Measurements from ENCODE around the gene ZNF528.

ZNF528 gene

DNA sequence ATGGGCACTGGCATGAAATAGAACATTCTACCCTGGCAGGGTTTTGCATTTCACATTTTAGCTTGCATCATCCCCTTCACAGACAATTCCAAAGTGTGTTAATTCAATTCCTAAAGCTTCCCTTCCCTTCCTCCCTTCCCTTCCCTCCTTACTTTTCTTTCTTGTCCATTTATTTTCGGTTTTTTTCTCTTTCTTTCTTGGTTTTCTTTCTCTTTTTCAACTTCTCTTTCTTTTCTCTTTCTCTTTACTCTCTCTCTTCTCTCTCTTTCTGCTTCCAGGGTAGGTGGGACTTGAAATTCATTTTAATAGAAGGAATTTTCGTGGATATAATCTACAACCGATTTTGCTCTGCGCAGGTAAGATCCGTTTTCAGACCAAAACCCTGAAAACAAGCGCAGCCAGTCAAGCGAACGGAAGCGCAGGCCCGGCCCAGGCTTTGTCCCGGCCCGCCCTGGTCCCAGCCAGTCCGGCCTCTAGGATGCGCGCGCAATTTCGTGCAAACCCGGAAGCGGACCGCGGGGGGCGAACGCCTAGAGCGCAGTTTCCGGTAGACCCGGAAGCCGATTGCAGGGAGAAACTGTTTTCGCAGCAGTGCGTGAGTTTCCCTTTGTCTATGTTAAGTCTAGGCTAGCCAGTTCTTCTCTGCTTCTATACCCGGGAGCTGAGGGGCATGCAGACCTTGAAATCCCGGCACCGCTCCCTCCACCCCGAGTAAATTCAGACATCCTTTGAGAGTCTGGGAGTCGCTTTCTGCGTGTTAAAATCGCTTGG lies at the start of gene ZNF528:
ZNF528 (plus strand) TSS at position 540 of the 771 bp plus-strand sequence. CDS start 4,165 bp downstream, outside the sequence.
- DNase-seq, result peak; percentile 95

DNA sequence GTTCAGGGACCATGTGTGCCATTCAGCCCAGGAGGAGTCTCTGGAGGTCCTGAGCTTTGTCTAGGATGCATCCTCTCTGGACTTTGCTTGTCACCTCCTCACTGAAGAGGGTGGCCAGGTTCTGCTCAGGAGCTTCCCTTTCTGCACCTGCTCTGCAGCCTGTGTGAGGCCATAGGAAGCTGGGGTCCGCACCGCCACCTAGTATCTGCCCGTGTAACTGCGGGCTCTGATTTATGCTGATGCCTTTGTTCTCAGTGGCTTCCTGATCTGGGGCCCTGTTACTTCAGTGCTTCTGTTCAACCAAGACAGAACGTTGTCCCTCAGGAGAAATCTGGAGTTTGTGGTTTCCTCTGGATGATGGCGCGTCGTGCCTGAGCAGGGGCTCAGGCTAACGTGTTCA lies 46.1 kb upstream of the ZNF528 start:
- DNase-seq, result no peak

DNA sequence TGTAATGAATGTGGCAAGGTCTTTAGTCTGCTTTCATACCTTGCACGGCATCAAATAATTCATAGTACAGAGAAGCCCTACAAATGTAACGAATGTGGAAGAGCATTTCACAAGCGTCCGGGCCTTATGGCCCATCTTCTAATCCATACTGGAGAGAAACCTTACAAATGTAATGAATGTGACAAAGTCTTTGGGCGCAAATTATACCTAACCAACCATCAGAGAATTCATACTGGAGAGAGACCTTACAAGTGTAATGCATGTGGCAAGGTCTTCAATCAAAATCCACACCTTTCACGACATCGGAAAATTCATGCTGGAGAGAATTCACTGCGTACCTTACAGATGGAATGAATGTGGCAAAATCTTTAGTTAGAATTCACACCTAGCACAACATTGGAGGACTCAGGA lies 31.2 kb upstream of the ZNF528 start:
- no peak for DNase-seq

DNA sequence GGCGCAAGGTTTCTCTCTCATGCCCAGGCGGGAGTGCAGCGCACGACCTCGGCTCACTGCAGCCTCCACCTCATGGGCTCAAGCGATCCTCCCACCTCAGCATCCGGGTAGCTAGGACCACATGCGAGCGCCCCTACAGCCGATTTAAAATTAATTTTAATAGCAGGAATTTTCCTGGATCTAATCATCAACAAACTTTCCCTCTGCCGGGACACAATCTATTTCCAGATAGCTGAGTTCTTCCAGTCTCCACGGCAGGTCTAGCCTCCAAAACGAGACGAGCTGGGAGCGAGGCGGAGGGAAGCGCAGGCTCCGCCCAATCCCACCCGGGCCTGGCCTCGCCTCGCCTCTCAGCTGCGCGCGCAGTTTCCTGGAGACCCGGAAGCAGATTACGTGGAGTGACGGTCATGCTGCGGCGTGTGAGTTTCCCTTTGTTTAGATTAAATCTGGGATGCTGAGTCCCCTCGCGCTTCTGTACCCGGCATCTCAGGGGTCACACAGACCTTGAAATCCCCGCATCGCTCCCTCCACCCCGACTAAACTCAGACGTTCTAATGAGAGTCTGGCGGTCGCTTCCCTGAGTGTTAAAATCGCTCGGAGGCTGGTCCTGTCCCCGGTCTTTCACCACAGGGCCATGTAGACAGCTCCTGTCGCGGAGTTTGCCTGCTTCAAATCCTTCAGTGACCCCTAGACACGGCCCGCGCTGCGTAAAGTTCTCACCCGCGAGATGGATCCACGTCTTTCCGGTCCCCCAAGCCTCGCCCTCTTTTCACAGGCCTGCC lies 27.9 kb upstream of the ZNF528 start, which contains the start of gene ZNF880:
ZNF880 (plus strand) TSS at position 365 of the 782 bp plus-strand sequence; CDS start at position 408, 43 bp downstream.
- peak; percentile 93 for DNase-seq

DNA sequence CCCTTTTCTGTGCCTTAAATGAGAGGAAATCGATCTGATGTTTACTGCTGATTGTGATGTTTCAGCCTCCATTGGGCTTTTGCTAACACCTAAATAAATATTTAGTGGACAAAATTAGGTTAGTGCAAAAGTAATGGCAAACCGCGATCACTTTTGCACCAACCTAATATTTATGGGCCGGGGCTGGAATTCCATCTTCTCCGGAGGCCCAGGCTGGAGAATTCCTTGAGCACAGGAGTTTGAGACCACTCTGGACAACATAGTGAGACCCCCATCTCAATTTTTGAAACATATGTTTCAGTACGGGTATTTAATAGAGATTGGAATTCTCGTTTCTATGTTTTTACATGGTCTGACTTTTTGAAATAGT lies 27.3 kb upstream of the ZNF528 start:
- DNase-seq, result no peak

DNA sequence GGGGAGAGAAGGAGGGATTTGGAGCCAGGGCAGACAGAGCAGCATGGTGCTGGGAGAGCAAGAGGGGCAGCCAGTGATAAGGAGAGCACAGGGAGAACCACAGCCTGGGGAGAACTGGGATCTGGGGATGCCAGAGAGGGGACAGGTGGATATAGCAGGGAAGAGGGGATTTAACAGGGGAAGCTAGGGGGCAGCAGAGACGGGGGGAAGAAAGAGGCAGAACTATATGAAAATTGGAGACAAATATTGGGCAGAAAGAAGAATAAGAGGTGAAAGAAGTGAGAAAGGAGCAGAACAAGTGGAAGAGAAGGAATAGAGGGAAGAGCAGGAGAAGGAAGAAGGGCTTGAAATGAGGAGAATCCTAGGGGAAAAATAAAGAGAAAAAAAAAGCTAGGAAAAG lies 6.5 kb upstream of the ZNF528 start:
- DNase-seq, result no peak

DNA sequence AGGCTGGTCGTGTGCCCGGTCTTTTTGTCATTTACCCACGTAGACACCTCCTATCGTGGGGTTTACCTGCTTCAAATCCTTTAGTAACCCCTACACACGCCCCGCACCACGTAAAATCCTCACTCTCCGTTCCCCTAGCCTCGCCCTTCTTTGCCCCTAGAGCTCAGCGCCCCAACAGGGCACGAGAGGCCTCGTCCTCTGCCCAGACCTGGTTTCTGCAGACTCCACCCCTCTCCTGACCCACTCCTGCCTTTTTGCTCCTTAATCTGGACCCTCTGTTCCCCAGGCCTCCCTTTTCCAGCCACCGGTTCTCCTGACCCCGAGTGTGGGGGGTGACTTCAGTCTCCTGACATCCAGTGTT lies 412 bp downstream of the ZNF528 start:
- DNase-seq, result no peak

DNA sequence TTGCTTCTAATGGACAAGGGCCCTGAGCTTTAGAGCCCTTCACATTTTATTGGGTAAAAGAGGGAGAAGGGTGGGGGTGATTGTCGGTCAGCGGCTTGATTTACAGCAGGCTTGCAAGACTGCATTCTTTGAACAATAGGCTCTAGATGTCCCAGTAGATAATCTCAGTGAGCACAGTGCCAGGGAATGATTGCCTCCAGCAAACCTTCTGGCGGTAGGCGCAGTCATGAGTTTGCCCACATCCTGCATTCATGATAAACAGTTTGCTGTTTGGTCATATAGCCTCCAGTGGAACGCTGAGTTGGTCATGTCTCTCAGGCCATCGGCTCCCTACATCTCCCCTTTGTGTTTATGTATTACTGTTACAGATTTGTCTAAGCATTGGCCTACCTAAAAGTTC lies 12.6 kb downstream of the ZNF528 start:
- DNase-seq, result no peak

DNA sequence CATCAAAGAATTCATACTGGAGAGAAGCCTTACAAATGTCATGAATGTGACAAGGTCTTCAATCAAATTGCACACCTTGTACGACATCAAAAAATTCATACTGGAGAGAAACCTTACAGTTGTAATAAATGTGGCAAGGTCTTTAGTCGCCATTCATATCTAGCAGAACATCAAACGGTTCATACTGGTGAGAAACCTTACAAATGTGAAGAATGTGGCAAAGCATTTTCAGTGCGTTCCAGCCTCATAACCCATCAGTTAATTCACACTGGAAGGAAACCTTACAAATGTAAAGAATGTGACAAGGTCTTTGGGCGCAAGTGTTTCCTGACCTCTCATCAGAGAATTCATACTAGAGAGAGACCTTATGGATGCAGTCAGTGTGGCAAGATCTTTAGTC lies 18.1 kb downstream of the ZNF528 start:
- DNase-seq, result no peak

DNA sequence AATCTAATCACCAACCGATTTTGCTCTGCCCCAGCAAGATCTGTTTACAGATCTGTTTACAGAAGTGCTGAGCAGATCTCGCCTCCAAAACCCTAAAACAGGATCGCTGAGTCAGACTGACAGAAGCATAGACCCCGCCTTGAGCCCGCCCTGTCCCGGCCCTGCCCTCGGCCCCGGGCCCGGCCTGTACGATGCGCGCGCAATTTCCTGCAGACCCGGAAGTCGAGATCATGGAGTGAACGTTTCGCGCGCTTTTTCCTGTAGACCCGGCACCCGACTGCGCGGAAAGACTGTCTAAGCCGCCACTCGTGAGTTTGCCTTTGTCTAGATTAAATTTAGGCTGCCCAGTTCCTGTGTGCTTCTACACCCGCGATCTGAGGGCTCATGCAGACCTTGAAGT lies 31.3 kb downstream of the ZNF528 start, which contains the start of gene ZNF534:
ZNF534 (plus strand) TSS at position 212 of the 400 bp plus-strand sequence. CDS start 2,327 bp downstream, outside the sequence.
- DNase-seq, result no peak

DNA sequence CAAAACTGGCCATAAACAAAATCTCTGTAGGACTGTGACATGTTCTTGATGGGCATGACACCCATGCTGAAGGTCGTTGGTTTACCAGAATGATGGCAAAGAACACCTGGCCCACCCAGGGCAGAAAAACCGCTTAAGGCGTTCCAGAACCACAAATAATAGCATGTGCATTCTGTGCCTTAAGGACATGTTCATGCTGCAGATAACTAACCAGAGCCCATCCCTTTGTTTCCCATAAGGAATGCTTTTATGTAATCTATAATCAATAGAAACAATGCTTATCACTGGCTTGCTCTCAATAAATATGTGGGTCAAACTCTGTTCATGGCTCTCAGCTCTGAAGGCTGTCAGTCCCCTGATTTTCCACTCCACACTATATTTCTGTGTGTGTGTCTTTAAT lies 44.5 kb downstream of the ZNF528 start:
- DNase-seq, result no peak

DNA sequence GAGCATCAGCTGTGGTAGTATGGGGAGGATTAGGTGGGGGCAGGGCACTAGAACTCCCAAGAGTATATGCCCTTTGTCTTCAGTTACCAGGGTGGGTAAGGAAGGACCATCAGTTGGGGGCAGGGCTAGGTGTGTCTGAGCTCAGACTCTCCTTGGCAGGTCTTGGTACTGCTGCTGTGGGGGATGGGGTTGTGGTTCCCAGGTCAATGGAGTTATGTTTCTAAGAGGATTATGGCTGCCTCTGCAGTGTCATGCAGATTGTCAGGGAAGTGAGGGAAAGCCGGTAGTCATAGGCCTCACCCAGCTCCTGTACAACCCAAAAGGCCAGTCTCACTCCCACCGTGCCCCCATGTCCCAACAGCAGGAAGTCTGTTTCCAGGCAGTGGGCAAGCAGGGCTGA lies 46.9 kb downstream of the ZNF528 start:
- no peak for DNase-seq

DNA sequence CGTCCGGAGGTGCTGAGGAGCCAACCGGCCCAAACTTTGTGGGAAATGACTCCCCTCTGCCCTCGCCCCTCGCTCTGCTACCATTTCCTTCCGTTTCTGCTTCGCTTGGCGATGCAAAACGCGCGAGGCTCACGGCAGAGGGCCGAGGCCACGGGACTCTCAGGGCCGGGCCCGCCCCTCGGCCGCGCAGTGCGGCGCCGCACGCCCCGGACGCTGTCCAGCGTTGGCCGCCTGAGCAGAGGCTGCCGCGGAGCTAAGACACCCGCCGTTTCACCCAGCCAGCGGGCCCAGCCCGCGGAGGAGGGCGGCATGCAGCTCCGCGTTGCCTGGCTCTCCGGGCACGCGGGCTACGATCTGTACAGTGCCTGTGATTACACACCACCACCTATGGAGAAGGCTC lies 53.6 kb downstream of the ZNF528 start:
- no peak for DNase-seq

DNA sequence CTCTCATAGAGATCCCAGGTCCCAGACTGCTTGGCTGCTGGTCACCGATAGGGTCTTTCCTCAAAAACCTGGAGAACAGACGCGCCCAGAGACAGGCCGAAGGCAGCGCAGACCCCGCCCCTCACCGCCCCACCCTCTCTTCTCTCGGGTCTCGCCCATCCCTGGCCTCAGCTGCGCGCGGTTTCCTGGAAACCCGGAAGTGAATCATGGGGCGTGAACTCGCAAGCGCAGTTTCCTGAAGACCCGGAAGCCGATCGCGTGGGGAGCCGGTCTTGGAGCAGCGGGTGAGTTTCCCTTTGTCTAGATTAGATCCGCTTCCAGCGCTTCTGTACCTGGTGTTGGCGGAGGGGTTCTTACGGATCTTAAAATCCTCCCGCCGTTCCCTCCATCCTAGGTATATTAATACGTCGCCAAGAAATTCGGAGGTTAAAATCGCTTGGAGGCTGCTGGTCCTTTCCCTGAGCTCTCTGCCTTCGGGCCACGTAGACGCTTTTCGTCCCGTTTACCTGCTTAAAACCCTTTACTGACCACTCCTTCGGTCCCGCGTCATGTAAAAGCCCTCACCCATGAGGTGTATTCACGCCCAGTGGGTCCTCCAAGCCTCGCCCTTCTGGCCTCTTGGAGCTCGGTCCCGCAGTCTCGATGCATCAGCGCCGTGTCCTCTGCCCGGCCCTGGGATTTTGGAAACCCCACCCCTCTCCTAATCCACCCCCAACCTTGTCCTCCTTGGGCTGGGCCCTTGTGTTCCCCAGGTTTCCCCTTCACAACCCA lies 55.9 kb downstream of the ZNF528 start, which contains the start of gene ZNF578:
ZNF578 (plus strand) TSS at position 230 of the 771 bp plus-strand sequence. CDS start 48,293 bp downstream, outside the sequence.
- peak; percentile 84 for DNase-seq

DNA sequence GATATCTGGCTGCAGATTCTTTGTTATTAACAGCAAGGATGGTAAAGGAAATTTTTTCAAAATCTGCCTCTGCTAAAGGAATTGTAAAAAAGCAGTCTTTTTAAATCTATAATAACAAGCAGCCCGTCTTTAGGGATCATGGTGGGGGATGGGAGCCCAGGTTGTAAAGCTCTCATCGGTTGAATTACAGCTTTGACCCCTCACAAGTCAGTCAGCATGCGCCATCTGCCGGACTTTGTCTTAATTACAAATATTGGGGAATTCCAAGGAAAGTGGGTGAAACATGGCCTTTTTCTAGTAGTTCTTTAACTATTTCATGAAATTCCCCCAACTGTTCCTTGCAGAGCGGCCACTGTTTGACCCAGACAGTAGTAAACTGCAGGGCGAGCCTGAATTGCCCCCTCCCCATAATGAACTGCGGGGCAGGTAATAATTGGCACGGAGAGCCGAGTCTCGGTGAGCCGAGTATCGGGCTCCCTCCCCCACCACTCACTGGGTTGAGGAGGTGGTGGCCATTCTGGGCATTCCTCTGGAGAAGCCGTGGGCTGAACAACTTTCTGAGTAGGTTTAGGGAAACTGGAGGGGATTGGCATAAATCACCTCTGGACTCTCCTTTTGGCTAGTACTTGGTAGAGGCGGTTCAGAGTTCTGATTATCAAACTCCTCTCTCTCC lies 67.3 kb downstream of the ZNF528 start:
- DNase-seq, result no peak

All from fibroblast of upper back skin (primary cell).